Ecto neural progenitor cell (in vitro differentiated cells): Measurements from ENCODE around the gene CETN2.
"Not testable (repeated sequence)": the region's sequence is repeated elsewhere in the genome, so short reads cannot be mapped to it uniquely, and the experiment has no call there.

Experiments
- DNase-seq: peaks from one replicate; pipeline ENCODE4 v3.0.0-alpha.2; 2018; ENCODE audit warnings: low spot score

The CETN2 gene

DNA sequence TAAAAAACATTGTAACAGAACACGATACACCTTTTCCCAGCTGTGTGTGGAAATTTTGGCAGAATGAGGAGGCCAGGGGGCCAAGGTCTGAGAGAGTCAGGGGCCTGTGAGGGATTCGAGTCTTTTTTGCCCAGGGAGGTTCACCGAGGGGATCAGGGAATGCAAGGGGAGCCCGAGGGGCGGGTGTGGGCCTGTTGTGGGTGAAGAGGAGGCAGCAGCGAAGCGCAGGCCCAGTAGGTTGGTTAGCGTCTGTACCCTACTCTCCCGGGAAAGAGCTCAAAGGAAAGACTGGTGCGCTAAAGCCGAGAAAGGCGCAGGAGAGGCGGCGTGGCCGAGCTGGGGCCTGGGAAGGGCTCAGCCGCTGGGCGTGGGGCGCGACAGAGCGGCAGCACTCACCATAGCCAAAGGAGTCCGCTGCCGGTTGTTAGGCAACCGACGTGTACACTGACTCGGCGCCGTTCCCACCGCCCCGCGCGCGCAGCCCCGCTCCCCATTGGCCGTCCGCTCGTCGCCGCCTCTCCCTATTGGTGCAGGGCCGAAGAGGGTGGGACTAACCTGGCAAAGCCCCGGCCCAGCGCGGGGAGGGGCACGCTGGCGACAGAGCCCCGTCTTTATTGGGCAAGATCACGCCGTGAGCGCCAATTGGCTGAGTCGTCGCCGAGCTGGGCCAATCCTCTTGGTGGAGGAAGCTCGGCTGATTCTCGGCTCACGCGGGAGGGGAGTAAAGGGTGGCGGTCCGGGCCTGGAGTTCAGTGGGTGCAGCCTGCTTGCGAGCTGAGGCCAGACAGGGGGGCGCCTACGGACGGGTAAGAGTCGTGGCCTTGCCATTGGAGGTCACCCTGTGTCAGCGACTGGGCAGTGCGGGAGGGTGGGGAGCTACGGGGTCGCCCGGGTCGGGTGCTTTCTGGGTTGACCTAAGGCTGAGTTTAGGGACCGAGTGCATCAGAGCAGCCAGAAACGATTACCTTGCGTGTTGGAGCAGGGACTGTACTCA, at the start of gene CETN2, which contains the start of gene NSDHL:
Gene CETN2 (minus strand): TSS at position 446 of the 994 bp plus-strand sequence. CDS start 47 bp downstream, at position 399.
Gene NSDHL (plus strand): TSS at position 752 of the 994 bp plus-strand sequence. CDS start 15,262 bp downstream, outside the sequence.
- DNase-seq: peak; percentile 95

DNA sequence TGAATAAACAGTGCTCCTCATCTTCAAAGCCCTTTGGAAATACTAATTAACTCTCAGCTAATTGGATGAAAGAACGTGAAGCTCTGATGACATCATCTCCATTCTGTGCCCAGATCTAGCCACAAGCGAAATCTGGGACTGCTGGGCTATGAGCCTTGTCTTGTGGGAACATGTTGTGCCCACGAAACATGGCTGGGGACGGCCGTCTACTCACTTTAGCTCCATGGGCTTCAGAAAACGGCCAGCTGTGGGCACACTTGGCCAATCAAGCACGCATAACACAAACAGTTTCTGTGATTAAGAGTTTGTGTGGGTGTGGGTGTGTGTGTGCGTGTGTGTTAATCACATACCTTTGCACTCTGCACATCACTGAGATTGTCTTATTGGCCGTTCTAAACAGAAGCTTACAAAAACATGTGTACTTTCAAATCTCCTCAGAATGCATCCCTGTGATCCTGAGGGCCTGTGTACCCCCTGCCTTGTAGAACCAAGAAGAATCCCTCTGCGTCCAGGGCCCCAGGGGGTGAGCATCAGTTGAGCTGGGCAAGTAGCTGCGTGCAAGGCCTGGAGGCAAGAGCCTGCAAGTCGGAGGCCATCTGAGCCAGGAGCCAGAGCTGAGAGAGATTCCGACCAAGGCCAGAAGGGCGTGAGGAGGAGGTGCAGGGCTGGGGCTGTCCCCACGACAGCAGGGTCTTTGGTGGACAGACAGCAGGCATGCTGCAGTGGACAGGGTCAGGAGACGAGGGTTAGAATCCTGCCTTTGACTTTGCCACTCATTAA, 48.6 kb upstream of the CETN2 start:
- no peak for DNase-seq

- no peak for DNase-seq
These were observed 46.6 kb upstream of the CETN2 start for GRCh38 chrX:152876931-152877840.

- DNase-seq: no peak
These were observed 42.8 kb upstream of the CETN2 start for GRCh38 chrX:152873361-152873760.

GRCh38 chrX:152872522-152872921, 42.0 kb upstream of the CETN2 start:
- no peak for DNase-seq

- no peak for DNase-seq
These were observed 40.7 kb upstream of the CETN2 start for GRCh38 chrX:152871260-152871659.

DNA sequence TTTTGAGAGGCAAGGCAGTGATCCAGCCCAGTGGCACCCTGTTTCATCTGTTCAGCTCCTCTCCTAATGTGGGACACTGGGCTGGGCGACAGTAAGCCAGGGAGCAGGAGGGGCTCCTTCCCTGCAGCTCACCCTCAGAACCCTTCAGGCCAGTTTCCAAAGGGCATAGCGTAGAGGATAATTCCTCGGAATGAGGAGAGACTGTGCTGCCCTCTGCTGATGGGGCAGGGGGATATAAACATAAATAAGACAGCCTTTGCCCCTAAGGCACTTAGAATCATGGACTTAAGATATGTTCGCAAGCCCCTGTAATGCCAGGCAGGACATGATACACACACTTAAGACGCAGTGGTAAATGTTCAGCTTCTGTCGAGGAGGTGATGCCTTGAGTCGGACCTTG, 39.4 kb upstream of the CETN2 start:
- no peak for DNase-seq

- DNase-seq: no peak
These were observed 35.8 kb upstream of the CETN2 start for GRCh38 chrX:152866386-152866785.

- DNase-seq: no peak
These were observed 34.8 kb upstream of the CETN2 start for GRCh38 chrX:152865232-152865920.

DNA sequence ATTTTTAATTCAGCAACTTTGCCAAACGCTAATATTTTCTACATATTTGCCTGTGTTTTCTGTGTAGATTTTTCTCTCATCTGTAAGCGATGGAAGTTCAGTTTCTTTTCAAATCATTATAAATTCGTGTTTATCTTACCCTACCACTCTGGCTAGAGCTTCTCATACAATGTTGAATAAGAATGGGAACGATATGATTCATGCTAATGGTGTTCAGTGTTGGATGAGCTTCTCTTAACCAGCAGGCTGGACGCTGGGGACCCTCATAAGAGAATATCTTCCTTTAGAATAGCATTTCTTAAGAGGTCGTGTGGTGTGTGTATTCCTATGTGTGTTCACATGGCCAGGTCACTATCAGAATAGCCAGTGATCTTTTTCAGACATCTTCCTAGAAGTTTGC, 31.3 kb upstream of the CETN2 start:
- DNase-seq: no peak

- DNase-seq: no peak
These were observed 30.6 kb upstream of the CETN2 start for GRCh38 chrX:152861116-152861515.

DNA sequence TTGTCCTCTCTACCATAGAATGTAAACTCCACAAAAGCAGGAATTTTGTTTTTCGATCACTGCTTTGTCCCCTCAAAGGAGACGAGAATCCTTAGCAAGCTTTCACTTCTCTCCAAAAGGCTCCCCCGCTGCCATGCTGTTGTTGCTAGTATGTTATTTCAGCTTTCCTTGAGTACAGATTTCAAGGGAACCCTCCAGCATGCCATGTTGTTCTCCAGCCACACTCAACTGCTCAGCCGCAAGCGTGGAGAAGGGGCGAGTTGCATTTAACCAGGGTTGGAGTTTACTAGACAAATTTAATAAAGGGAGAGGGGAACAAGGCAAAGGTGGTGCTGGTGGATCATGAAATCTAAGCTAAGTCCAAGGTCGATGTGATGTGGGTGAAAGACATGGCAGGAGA, 23.4 kb upstream of the CETN2 start:
- DNase-seq: no peak

GRCh38 chrX:152850465-152850864, 19.9 kb upstream of the CETN2 start:
- no peak for DNase-seq

GRCh38 chrX:152847281-152847680, 16.7 kb upstream of the CETN2 start:
- DNase-seq: no peak

- no peak for DNase-seq
These were observed 15.2 kb upstream of the CETN2 start for GRCh38 chrX:152845618-152846240.

GRCh38 chrX:152844256-152844655, 13.7 kb upstream of the CETN2 start:
- DNase-seq: no peak

DNA sequence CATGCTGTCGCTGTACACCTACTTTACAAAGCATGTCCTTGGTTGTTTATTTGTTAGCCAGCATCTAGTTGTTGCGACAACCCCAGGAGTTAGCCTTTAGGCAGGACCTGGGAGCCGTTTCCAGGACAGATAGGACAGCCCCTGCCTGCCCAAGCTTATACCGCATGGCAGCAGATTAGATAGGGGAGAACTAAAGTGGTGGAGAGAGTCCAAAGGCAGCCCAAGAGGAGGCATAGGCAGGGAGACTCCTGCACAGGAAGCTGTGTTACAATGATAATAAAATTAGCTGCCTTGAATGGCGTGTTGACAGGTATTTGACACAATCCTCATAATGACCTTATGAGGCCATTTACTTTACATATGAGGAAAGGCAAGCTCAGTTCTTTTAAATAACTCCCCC, 13.3 kb upstream of the CETN2 start:
- no peak for DNase-seq

- no peak for DNase-seq
These were observed 12.3 kb upstream of the CETN2 start for GRCh38 chrX:152842772-152843338.

DNA sequence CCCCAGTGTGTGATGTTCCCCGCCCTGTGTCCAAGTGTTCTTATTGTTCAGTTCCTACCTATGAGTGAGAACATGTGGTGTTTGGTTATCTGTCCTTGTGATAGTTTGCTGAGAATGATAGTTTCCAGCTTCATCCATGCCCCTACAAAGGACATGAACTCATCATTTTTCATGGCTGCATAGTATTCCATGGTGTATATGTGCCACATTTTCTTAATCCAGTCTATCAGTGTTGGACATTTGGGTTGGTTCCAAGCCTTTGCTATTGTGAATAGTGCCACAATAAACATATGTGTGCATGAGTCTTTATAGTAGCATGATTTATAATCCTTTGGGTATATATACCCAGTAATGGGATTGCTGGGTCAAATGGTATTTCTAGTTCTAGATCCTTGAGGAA, 4.9 kb upstream of the CETN2 start:
- not testable (repeated sequence) for DNase-seq

GRCh38 chrX:152833378-152833777, 2.8 kb upstream of the CETN2 start:
- no peak for DNase-seq
